ENCODE data around the gene MYBPC1. TPM values are rescaled to one million over a fixed set of nuclear protein-coding genes. Genes with fewer than 3 reads are reported as not detected.
A peak's percentile ranks its signal among the peaks of the same experiment; 100 is the strongest.

MYBPC1 gene
- total and polyA plus RNA-seq, 2 donors from 2014 or later: not detected

- H3K36me3 ChIP-seq (ENCODE audit: control insufficient read depth in 2 of 3, insufficient read depth in 3 of 3, low read length in 3 of 3): no peaks in the 10 kb centered on the region
- H3K27me3 ChIP-seq (ENCODE audit: control insufficient read depth, insufficient read depth, low read length): no peaks in the 10 kb centered on the region
- FAIRE-seq: no peak
- H3K4me1 ChIP-seq (ENCODE audit: control insufficient read depth in 2 of 3, insufficient read depth in 2 of 3, low read depth in 1 of 3, low read length in 3 of 3): peaks cover 0 to 11% (median 3%) of the 10 kb centered on the region in 3 donors
- peak within 1 kb of the TSS; percentile 73 to 83 (median 83) for H3K4me3 ChIP-seq (ENCODE audit: low read length in 3 of 3)
- H3K27ac ChIP-seq (ENCODE audit: low read depth in 2 of 2, low read length in 2 of 2): peak within 1 kb of the TSS; percentile 88 to 94
- peak within 1 kb of the TSS; percentile 43 to 87 (median 79) for H3K9ac ChIP-seq (ENCODE audit: low read length in 3 of 3)
- peak; percentile 66 to 88 (median 77) for DNase-seq
- no peak for TF ChIP-seq CTCF (IDR thresholded peaks at IDR 0.05; ENCODE audit: borderline replicate concordance, extremely low read depth, insufficient read depth)
- H3K9me3 ChIP-seq (ENCODE audit: control insufficient read depth in 2 of 3, insufficient read depth in 1 of 3, low read length in 3 of 3): no peaks in the 10 kb centered on the region
- intact Hi-C loops (cut with DNase I): no loop called here
Observed at GRCh38 chr12:101697197-101697929, 102.6 kb downstream of the MYBPC1 start, which contains the start of gene CHPT1. TSS of gene CHPT1 (plus strand) at chr12:101697640. CDS start at chr12:101697862, 222 bp downstream.

GRCh38 chr12:101697930-101698799 is 103.4 kb downstream of the MYBPC1 start:
- peak overlapping the region; percentile 64 to 83 (median 73) for H3K4me3 ChIP-seq (ENCODE audit: low read length in 3 of 3)
- H3K9me3 ChIP-seq (ENCODE audit: control insufficient read depth in 2 of 3, insufficient read depth in 1 of 3, low read length in 3 of 3): no peaks in the 10 kb centered on the region
- H3K27ac ChIP-seq (ENCODE audit: low read depth in 2 of 2, low read length in 2 of 2): peak overlapping the region; percentile 88 to 94
- peak; percentile 51 to 84 (median 70) for DNase-seq
- H3K4me1 ChIP-seq (ENCODE audit: control insufficient read depth in 2 of 3, insufficient read depth in 2 of 3, low read depth in 1 of 3, low read length in 3 of 3): peaks cover 0 to 11% (median 3%) of the 10 kb centered on the region in 3 donors
- intact Hi-C loops (cut with DNase I): no loop called here
- no peaks in the 10 kb centered on the region for H3K36me3 ChIP-seq (ENCODE audit: control insufficient read depth in 2 of 3, insufficient read depth in 3 of 3, low read length in 3 of 3)
- TF ChIP-seq CTCF (IDR thresholded peaks at IDR 0.05; ENCODE audit: borderline replicate concordance, extremely low read depth, insufficient read depth): no peak
- no peak for FAIRE-seq
- no peaks in the 10 kb centered on the region for H3K27me3 ChIP-seq (ENCODE audit: control insufficient read depth, insufficient read depth, low read length)
- peak overlapping the region; percentile 37 to 87 (median 79) for H3K9ac ChIP-seq (ENCODE audit: low read length in 3 of 3)

- no peak for TF ChIP-seq CTCF (IDR thresholded peaks at IDR 0.05; ENCODE audit: borderline replicate concordance, extremely low read depth, insufficient read depth)
- Histone ChIP-seq H3K9me3 (ENCODE audit: control insufficient read depth in 2 of 3, insufficient read depth in 1 of 3, low read length in 3 of 3) (no peaks in the 10 kb centered on the region), H3K36me3 (ENCODE audit: control insufficient read depth in 2 of 3, insufficient read depth in 3 of 3, low read length in 3 of 3) (no peaks in the 10 kb centered on the region), H3K4me3 (ENCODE audit: low read length in 3 of 3) (peak overlapping the region; percentile 64 to 83 (median 73)), H3K9ac (ENCODE audit: low read length in 3 of 3) (peak overlapping the region; percentile 19 to 79 (median 26)), H3K4me1 (ENCODE audit: control insufficient read depth in 2 of 3, insufficient read depth in 2 of 3, low read depth in 1 of 3, low read length in 3 of 3) (peaks cover 0 to 15% (median 3%) of the 10 kb centered on the region in 3 donors), H3K27me3 (ENCODE audit: control insufficient read depth, insufficient read depth, low read length) (no peaks in the 10 kb centered on the region), H3K27ac (ENCODE audit: low read depth in 2 of 2, low read length in 2 of 2) (peak overlapping the region; percentile 88 to 94)
- FAIRE-seq (no peak), DNase-seq (peak in 2 of 5 donors; percentile 12 to 34)
- intact Hi-C loops (cut with DNase I): no loop called here
Observed at GRCh38 chr12:101698800-101699347, 104.1 kb downstream of the MYBPC1 start.
